CD4-positive, alpha-beta T cell treated with Interleukin-17A for 4 hours (primary cell): Measurements from ENCODE around the gene COL4A3.
"Not testable (repeated sequence)": the region's sequence is repeated elsewhere in the genome, so short reads cannot be mapped to it uniquely, and the experiment has no call there.

Experiments used
- DNase-seq: peaks from one replicate; pipeline ENCODE4 v3.0.0-alpha.2; 2020; ENCODE audit warnings: mixed read lengths

The COL4A3 gene

DNA sequence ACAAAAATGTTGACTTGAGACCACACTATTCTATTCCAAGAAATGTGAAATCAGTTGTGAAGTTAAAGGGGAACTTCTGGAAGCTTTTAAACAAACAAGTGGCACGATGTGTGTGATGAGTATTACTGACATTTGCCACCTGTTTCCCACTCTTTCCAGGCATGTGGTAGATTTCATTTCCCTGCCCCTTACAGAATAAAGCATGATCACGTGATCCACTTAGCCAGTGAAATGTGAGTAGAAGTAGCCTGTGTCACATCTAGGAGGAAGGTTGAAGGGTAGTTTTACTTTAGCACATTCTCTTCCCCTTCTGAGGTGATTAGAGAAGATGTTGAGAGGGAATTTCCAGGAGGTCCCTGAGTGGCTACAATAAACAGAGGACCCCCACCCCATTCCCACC lies 4.3 kb upstream of the COL4A3 start:
- no peak for DNase-seq

DNA sequence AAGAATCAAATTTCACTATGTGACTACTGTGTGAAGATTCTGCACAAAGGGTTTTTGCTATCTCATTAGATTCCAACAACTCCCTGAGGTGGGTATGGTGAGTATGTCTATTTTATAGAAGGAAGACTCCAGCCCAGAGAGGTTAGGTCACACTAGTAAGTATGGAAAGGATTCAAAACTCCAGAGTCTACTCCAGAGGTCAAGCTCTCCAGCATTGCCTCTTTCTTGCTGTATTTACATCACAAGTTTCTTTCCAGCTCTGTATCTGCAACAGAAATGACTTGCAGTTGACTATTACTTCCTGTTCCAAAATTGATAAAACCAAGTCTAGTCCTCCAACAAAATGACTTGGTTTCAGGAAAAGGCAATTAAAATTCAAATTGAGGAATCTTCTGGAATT lies 2.5 kb upstream of the COL4A3 start:
- DNase-seq = no peak

DNA sequence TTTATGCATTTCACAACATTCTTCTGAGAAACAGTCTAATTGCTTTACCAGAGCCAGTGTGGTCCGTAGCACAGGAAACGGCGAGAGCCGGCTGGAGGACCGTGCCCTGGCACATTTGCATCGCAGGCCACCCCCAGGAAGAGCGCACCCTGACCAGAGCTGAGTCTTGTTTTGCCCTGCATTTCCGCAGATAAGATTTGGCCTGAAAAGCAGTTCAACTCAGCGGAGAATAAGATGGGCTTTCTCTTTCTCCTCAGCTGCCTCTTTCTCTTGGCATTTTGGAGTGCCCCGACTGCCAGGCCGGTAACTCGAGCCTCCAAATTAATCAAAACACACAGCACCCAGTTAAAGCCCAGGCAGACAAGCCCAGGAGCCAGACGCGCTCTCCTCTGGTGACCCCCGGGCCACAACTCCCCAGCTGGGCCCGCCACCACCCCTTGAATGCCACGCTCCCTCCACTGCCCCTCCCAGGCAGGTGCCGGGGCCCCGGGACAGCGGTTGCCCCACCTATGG lies 883 bp upstream of the COL4A3 start:
- DNase-seq = no peak

DNA sequence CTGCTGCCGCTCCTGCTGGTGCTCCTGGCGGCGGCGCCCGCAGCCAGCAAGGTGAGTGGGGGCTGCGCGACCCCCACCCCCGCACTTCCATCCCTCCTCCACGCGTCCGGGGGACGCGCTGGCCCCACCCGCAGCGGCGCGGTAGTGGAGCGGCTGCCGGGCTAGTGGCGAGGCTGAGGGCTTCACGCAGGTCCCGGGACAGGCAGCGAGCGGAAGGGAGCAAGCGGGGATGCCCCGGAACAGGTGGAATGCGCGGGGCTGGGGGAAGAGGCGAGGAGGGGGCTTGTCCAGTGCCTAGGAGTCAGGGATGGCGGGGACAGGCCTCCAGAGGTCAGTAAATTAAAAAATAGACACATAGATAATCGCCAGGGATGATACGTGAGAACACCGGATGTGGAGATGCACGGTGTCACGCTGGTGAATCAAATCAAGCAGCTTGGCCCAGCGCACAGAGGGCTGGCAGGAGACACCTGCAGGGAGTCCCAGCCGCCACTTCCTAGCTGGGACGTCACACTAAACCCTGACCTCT lies 403 bp downstream of the COL4A3 start:
- DNase-seq = no peak

DNA sequence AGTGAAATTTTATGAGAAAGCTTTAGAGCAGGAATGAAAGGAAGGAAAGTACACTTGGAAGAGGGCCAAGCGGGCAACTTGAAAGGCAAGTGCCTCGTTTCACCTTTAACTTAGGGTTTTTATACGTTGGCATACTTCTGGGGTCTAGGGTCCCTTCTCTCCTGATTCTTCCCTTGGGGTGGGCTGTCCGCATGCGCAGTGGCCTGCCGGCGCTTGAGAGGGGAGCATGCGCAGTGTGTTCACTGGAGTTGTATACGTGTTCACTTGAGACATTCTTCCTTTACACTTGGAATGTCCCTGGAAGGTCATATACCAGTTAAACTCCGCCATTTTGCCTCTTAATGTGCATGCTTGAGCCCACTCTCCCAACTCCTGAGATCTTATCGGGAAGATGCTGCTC lies 7.4 kb downstream of the COL4A3 start:
- not testable (repeated sequence) for DNase-seq

DNA sequence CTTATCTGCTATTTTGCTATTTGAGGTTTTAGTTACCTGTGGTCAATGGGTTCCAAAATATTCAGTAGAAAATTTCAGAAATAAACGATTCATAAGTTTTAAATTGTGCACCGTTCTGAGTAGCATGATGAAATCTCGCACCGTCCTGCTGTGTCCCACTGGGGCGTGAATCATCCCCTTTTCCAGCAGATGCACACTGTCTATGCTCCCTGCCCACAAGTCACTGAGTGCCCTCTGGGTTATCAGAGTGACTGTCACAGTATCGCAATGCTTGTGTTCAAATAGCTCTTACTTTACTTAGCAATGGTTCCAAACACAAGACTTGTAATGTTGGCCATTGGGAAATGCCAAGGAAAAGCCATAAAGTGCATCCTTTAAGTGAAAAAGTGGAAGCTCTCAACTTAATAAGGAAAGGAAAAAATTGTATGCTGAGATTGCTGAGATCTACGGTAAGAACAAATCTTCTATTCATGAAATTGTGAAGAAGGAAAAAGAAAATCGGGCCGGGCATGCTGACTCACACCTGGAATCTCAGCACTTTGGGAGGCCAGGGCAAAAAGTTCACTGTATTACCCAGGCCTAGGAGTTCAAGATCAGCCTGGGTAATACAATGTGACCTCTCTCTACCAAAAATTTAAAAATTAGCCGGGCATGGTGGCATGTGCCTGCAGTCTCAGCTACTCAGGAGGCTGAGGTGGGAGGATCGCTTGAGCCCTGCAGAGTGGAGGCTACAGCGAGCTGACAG lies 13.3 kb downstream of the COL4A3 start:
- DNase-seq = no peak

DNA sequence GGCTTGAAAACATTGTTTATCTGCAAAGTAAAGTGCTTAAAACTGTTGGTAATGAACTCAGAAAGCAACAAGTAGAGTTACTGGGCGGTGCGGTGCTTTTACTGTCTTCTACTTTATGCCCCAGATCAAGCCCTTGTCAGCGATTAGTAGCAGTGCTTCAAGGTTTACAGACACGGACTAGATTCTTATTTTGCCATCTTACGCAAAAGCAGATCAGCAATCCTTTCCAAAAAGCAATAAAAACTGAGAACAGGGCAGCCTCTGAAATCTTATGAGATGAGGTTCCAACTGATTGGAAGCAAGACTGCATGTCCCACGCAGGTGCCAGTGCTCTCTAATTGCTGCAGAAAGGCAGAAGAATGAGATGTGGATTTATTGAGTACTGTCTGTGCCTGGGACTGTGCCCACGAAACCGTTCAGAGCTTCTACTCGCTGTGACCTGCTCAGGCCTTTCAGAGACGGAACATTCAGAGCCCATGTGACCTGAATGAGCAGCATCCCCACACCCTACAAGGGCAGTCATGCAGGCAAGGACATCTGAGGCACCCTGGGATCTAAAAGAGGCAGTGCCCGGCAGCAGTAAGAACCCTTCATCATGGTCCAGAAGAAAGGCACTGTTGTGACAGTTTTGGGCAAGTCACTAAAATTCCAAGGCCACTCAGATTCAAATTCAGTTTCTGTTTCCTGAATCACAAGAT lies 15.7 kb downstream of the COL4A3 start:
- no peak for DNase-seq

DNA sequence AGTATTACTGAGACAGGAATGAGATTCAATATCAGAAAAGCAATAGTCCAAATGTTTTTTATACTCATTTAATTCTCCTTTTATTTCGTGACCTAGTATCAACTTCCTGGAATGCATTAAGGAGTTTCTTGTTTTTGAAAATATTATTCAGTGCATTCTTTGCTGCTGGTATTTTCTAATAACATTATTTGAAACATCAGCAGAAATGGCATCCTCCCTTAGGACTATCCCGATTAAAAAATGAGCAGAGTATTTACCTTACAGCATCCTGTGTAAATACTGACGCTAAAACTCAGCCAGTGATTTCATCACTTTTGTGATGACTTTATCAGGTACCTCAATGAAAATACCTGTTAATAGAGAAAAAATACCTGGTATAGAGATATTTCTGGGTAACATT lies 16.3 kb downstream of the COL4A3 start:
- no peak for DNase-seq

DNA sequence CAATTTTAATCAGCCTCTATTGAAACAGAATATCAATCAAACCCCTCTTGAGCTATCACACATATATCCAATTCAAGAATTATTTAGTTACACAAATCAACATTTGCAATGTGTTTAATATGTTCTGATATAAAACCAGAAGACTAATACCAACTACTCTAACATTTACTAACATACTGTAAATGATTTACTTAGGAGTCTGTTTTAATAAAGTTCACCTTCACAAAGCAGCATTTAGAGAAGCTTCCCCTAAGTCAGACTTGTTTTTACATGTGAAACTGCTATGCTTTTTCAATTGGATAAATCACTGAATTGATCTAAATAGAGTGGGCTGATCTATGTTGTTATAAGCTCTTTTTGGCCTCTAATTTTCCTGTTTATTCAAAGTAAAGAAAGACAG lies 18.3 kb downstream of the COL4A3 start:
- DNase-seq = no peak

DNA sequence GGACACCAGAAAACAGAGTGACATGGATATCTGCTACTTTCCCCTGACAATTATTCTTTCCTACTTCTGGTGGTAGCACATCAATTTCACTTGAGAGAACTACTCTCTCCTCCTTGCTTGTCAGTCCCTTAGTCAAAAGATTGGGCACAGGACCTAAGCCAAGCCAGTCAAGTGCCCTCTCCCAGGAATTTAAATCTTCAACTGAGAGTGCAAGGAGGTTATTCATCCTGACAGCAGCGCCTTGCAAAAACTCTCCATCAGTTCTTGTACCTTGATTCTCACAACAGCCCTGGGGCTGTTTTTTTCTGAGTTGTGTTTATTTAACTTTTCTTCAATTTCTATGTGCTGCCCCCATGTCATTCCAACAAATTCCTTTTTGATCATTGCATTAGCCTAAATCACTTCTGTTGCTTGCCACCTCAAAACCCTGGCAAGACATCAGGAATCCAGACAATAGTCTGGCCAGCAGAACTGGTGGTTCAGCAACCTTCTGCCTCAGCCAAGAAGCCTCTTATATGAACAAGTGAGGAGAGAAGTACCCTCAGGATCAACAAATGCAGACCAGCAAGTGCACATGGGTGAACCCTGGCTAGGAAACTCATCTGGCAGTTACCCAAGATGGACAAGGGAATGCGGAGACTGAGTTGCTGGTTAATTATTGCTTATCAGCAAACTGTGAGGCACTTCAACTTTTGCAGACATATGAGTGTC lies 19.4 kb downstream of the COL4A3 start:
- no peak for DNase-seq

DNA sequence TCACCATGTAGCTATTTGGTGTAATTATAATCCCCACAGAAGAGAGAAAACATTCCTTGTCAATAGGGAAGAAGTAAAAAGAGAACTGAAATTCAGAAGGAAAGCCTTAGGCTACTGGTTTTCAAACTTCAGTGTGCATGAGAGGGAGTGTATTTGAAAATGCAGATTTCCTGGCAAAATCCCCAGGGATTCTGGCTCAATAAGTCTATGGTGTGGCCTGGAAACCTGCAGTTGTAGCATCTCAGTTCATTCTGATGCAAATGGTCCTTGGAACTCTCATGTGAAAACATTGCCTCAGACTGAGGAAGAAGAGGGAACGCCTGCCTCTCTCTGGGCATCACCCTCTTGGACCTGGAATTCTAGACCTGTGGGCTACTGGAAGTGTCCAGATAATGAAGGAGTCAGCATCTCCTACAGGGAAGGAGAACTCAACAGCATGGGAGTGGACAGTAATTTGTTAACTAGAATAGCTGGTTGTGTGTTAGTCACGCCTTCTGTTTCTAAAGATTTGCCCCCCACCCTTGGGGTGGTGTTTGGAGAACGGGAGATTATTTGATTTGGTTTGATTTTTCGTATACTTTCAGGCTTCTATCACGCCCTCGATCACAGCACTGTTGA lies 21.3 kb downstream of the COL4A3 start:
- DNase-seq = no peak

DNA sequence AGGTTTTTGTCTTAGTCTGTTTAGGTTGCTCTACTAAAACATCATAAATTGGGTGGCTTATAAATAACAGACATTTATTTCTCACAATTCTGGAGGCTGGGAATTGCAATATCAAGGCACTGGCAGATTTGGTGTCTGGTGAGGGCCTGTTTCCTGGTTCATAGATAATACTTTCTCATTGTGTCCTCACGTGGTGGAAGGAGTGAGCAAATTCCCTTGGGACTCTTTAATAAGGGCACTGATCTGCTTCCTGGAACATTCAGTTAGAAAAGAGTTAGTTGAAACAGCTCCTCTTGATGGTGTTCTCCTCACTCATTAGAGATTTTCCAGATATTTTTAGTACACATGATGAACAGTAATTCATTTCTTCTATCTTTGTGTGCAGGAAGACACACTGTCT lies 22.3 kb downstream of the COL4A3 start:
- no peak for DNase-seq

DNA sequence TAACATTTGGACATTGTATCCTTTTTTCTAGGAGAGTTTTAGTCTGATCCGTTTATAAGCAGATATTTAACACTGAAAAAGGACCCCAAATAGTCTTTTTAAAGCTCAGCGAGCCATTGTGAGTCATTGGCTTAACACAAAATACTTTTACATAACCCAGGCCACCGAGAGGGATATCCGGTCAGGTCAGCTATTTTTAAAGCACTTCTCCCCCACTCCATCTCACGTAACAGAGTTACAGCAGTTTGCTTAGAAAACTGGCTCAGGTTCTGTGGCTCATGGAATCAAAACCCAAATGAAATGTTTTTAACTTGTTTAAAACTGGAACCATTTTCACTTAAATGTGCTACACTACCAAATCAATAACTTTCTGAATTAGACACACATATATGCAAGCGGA lies 23.9 kb downstream of the COL4A3 start:
- DNase-seq = no peak

DNA sequence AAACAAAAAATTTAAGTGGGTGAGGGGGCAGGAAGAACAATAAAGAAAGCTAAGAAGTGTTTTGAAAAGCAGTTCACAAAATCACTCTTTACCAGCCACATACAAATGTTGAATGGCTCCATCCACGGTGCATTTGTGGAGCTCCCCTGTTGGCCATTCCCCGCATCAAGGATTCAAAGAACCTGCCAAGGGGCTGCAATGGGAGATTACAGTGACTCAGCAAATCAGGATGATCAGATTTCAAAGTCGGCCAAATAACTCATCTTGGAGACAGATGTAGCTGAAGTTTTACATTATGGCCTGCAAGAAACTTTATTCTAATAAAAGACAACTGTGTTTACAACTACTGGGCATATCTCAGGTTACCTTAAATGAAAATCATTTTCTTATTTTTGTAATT lies 26.9 kb downstream of the COL4A3 start:
- DNase-seq = no peak

DNA sequence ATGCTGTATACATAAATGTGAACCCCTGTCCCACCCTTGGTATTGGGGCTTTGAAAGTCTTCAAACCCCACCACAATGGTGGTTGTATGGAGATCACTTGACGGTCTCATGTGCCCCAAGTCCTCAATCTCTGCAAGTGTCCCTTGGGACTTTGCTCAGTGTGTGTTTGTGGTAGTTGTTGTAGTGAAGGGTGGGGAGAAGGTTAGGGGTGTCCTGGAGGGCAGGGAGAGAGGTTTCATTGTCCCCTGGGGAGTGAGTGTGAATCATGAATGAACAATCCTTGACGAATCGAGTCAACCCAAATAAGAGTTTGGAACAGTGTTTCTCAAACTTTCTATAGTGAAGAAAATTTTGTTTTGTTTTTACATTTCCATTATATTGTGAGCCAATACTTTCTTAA lies 28.1 kb downstream of the COL4A3 start:
- DNase-seq = no peak

DNA sequence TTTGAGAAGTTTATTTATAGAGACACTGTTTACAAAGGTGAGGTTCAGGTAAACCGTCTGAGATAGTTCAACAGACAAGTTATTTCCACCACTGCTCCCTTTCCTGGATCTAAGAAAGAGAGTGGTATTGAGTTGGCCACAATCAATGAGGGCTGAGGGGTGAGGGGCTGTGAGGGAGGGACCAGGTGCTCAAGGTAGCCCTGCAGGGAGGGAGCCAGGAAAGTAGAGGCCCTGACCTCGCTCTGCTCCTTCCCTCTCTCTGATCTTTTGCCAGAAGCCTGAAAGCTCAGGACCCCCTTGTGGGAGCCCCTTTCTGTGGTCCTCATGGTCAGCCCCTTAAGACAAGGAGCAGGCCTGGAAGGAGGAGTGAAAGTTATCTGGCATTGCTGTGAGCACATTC lies 29.8 kb downstream of the COL4A3 start:
- no peak for DNase-seq

DNA sequence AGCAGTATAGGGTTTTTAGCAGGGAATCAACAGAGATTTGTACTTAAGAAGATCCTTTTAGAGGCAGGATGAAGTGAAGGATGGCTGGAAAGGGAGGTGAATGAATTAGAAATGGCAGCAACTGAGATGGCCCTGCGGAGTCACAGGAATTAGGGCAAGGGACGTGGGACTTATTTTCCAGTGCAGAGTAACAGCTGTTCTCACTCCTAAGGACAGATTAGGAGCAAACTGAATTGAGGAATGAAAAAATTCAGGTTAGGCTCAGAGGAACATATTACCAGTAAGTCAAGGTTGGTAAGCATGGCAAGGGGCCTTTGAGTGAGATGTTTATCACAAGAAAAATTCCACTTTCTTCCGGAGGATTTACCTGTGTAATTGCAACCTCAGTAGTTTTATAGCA lies 34.4 kb downstream of the COL4A3 start:
- DNase-seq = no peak

DNA sequence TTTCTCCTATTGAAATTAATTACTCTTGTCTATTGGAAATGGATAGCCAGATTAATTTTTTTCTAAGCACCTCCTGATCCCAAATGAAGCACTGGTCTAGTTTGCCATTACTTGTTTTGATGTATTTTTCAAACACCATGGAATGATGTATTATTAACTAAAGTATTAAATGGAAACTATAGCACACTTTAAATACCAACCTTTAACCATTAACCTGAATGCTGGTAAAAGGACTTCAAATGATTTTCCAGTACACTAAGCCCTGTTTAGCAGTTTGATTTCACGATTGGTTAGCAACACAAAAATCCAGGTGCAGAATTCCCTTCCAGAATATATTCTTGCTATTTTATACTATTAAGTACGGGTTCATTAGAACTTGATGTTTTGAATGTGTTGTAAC lies 37.3 kb downstream of the COL4A3 start:
- no peak for DNase-seq

DNA sequence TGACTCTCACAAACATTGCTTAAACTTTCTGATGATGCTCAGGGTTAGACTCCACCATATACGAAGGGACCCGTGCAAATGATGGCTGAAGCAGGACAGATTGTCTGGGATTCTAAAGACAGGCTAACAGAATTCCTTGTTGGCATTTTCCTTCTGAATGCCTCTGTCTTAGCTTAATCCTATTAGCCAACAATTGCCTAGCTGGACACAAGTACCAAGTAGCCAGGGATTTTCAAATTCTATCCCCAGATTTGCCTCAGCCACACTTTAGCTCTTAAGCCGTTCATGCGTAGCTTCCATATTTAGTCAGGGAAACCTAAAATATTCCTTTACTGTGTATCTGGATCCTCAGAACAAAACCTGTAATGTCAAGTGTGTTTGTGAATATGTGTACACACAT lies 40.0 kb downstream of the COL4A3 start:
- DNase-seq = no peak

DNA sequence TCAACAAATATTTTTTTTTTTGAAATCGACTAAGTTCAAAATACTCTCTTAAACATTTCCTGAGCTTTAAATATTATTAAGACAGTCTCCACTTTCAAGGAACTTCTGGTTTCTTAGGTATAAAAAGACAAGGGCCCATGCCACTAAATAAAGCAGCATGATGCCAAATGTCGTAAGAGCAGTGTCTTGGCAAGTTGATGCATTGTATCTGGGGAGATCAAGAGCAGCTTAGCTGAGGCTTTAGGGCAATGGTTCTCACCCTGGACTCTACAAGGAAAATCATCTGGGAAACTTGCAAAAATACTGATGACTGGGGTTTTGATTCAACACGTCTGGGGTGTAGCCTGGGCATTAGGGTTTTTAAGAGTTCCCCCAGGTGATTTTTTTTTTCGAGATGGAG lies 41.3 kb downstream of the COL4A3 start:
- no peak for DNase-seq

DNA sequence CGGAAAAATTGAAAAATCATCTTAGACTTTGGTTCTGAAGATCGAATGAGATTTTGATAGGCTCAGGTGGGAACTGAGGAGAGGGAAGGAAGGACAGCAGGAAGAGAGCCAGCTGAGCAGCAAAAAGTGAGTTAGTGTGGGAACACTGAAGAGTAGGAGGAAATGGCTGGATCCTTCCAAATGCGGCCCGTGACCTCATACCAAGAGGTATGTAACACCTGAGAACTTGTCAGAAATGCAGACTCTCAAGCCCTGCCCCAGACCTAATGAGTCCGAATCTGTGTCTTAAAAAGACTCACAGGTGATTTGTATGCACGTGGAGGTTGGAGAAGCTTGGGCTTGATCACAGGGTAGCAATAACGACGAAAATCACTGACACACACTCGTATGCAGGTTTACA lies 42.0 kb downstream of the COL4A3 start:
- no peak for DNase-seq

DNA sequence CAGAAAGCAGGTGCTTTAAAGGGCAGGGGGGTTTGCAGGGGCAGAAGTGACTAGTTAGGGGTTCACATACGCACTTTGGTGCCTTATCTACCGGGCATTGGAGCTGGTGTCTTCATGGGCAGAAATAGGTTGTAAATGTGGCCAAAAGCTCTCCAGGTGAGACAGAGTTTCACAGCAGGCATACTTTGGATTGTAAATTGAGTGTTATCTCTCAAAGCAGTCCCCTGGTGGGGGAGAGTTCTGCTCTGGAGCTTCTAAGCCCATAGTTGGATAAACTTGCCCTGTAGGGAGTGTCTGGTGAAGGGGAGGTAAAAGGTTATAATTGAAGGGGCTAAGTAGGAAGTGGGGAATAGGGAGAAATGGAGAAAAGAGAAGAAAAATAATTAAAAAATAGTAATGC lies 43.1 kb downstream of the COL4A3 start:
- no peak for DNase-seq

DNA sequence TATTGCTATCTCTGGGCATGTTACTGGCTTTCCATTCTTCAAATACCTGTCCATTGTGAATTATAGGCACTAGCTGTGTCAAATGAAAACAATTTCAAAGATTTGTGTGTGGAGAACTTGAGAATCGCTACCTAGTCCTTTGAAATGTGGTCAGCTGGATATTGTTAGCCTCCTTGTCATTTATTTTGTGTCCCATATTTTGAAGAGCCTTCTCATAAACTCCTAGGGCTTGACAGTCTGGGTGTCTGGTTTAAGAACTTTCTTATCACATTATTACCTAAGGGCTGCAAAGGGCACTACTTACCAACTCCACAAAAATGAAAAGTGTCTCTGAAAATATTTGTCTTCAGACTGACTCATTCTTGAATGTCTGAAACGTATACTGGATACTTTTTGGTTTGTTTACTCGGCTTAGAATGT lies 50.2 kb downstream of the COL4A3 start:
- DNase-seq = no peak
